Keratinocyte (primary cell): ENCODE results near the gene ZFP90. TPM values are rescaled to one million over a fixed set of nuclear protein-coding genes. Genes with fewer than 3 reads are reported as not detected.
A peak's percentile ranks its signal among the peaks of the same experiment; 100 is the strongest.

ENCODE experiments used
- DNase-seq: peaks from one replicate; pipeline ENCODE4 v3.0.0-alpha.2; 2011; ENCODE audit warnings: low read depth, missing footprints, low spot score
- FAIRE-seq: peaks from 2 replicates; lab custom pipeline; 2011; peaks lifted over from hg19 to GRCh38; lab: Jason Lieb, UNC
- H2AFZ ChIP-seq: 2 replicates; pipeline ENCODE4 v1.6.0; 2012; ENCODE audit warnings: low read length, control low read depth, inconsistent platforms; ENCODE audit not compliant: control insufficient read depth
- H3K27ac ChIP-seq: 2 replicates; pipeline ENCODE4 v1.5.1; 2011; ENCODE audit warnings: low read length; ENCODE audit not compliant: control insufficient read depth, insufficient read depth
- H3K27me3 ChIP-seq: 3 replicates; pipeline ENCODE4 v1.6.0; 2011; ENCODE audit warnings: low read length; ENCODE audit not compliant: control insufficient read depth, insufficient read depth; ENCODE audit errors: extremely low read depth
- H3K36me3 ChIP-seq, 2 experiments: 2 replicates in 1 of 2; 3 replicates in 1 of 2; pipeline ENCODE4 v1.5.1; 2011; ENCODE audit warnings: low read length in 2 of 2, mild to moderate bottlenecking in 1 of 2; ENCODE audit not compliant: control insufficient read depth in 2 of 2, insufficient read depth in 2 of 2; ENCODE audit errors: extremely low read depth in 1 of 2
- H3K4me1 ChIP-seq: 3 replicates; pipeline ENCODE4 v1.5.1; 2011; ENCODE audit warnings: low read length; ENCODE audit not compliant: control insufficient read depth, insufficient read depth; ENCODE audit errors: extremely low read depth
- H3K4me2 ChIP-seq: 3 replicates; pipeline ENCODE4 v1.6.0; 2011; ENCODE audit warnings: low read depth, low read length; ENCODE audit not compliant: control insufficient read depth, insufficient read depth; ENCODE audit errors: extremely low read depth
- H3K4me3 ChIP-seq, 3 experiments: fragments of 200-600 bp in 1 of 3; sonication (generic) in 1 of 3; 2 replicates in 2 of 3; 3 replicates in 1 of 3; pipeline ENCODE4 v1.5.1; 2011 to 2016; ENCODE audit warnings: low read length in 3 of 3, mild to moderate bottlenecking in 3 of 3, control low read depth in 2 of 3, inconsistent platforms in 1 of 3, low read depth in 1 of 3, mixed read lengths in 1 of 3, mixed run types in 1 of 3, moderate library complexity in 1 of 3; ENCODE audit not compliant: control insufficient read depth in 2 of 3, insufficient read depth in 2 of 3; ENCODE audit errors: extremely low read depth in 1 of 3
- H3K79me2 ChIP-seq: 2 replicates; pipeline ENCODE4 v1.6.0; 2012; ENCODE audit warnings: low read length; ENCODE audit not compliant: control insufficient read depth, insufficient read depth
- H3K9ac ChIP-seq: 3 replicates; pipeline ENCODE4 v1.6.0; 2011; ENCODE audit warnings: low read length; ENCODE audit not compliant: control insufficient read depth, insufficient read depth; ENCODE audit errors: extremely low read depth
- H3K9me1 ChIP-seq: 3 replicates; pipeline ENCODE4 v1.6.0; 2011; ENCODE audit warnings: low read length; ENCODE audit not compliant: control insufficient read depth, insufficient read depth; ENCODE audit errors: extremely low read depth
- H3K9me3 ChIP-seq: 2 replicates; pipeline ENCODE4 v1.5.1; 2012; ENCODE audit warnings: low read depth, low read length; ENCODE audit not compliant: control insufficient read depth
- H4K20me1 ChIP-seq: 3 replicates; pipeline ENCODE4 v1.6.0; 2011; ENCODE audit warnings: low read length; ENCODE audit not compliant: control insufficient read depth, insufficient read depth; ENCODE audit errors: extremely low read depth
- CTCF ChIP-seq, 3 experiments: IDR thresholded peaks in 1 of 3; conservative IDR thresholded peaks in 1 of 3; optimal IDR thresholded peaks in 1 of 3; 2 replicates in 2 of 3; 3 replicates in 1 of 3; pipeline versions ENCODE3 to v1.5.1; 2011; ENCODE audit warnings: low read length in 3 of 3, mild to moderate bottlenecking in 3 of 3, moderate library complexity in 2 of 3, control low read depth in 1 of 3, inconsistent platforms in 1 of 3; ENCODE audit not compliant: insufficient read depth in 2 of 3; ENCODE audit errors: extremely low read depth in 1 of 3
- EZH2 ChIP-seq: IDR thresholded peaks from one replicate; pipeline ENCODE4 v1.6.1; 2012; ENCODE audit warnings: inconsistent platforms, mild to moderate bottlenecking, low read length, moderate library complexity
- dilution Hi-C: fragments of 300-500 bp; cut with MboI; formaldehyde crosslinking; loops from one replicate; pipeline ENCODE4 v1.7.0; 2020; ENCODE audit warnings: low sequenced_read_pairs; ENCODE audit not compliant: extremely low pct_ligation_motif_present
- polyA plus RNA-seq, 5 experiments: library from polyadenylated mRNA; depleted of rRNA in 3 of 5; stranded (reverse) in 3 of 5; stranded (forward) in 1 of 5; unstranded in 1 of 5; fragments of >200 nt; gene quantifications; 1 replicate in 1 of 5; 2 replicates in 3 of 5; 3 replicates in 1 of 5; pipeline versions ENCODE4 v1.2.1 to v1.2.3, GENCODE V29; 2011 to 2012; ENCODE audit warnings: missing spikeins in 2 of 5, low read depth in 1 of 5, low replicate concordance in 1 of 5

Gene ZFP90
- polyA plus RNA-seq, 1 donor (not counting 4 experiments of a cell fraction or from before 2014, with no cell fraction given), result 15.3 TPM

DNA sequence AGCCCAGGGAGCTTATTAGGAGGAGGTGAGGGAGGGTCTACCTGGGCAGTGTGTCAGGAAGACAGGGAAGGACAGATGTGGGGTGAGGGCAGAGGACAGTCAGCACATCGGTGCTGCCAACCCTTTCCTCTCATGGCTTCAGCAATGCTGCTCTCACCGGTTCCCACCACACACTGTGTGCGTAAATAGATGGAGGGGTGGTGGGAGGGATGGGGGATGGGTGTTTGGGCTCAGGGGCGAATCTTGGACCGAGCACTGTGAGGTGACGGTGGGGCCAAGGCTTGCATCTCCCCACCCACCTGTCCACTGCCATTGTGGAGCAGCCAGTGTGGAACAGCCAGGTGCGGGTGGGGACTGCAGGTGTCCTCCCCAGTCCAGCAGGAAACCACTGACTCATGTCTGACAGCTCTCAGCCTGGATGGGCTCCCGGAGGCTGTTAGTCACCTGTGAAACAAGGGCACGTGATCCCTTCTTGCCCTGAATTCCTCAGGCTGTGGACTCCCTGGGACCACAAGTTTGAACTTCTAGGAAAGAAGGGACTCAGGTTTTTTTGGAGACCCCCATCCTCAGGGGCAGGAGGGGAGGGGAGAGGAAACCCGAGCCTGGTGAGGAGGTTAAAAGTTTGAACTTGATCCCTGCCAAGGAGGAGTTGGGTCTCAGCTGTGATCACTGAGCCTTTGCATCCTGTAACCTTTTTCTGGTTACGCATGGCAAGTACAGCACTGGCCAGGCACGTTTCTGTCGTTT, 48.1 kb upstream of the ZFP90 start:
- peaks cover 6% of the 10 kb centered on the region for H3K27me3 ChIP-seq
- DNase-seq (peak; percentile 59), FAIRE-seq (peak; percentile 98)
- H3K9me3 ChIP-seq, result no peaks in the 10 kb centered on the region
- H3K9me1 ChIP-seq, result peaks cover 2% of the 10 kb centered on the region
- peak overlapping the region; percentile 54 for H3K4me2 ChIP-seq
- H3K36me3 ChIP-seq, result no peaks in the 10 kb centered on the region
- dilution Hi-C loops, result no loop called here
- H3K4me3 ChIP-seq, result no peak overlapping the region
- H4K20me1 ChIP-seq, result no peaks in the 10 kb centered on the region
- no peak overlapping the region for H2AFZ ChIP-seq
- TF ChIP-seq CTCF (optimal IDR thresholded peaks at IDR 0.05 in 1 of 3, IDR thresholded peaks at IDR 0.05 in 1 of 3, conservative IDR thresholded peaks at IDR 0.05 in 1 of 3; ENCODE audit: extremely low read depth in 1 of 3, insufficient read depth in 2 of 3, low read length in 3 of 3) (no peak), EZH2 (no peak)
- H3K9ac ChIP-seq, result peak overlapping the region; percentile 12
- no peaks in the 10 kb centered on the region for H3K79me2 ChIP-seq
- H3K27ac ChIP-seq, result peak overlapping the region; percentile 8
- H3K4me1 ChIP-seq, result peaks cover 36% of the 10 kb centered on the region

- no peaks in the 10 kb centered on the region for H3K79me2 ChIP-seq
- peaks cover 6% of the 10 kb centered on the region for H3K27me3 ChIP-seq
- H4K20me1 ChIP-seq, result no peaks in the 10 kb centered on the region
- H3K4me3 ChIP-seq, result no peak overlapping the region
- no peak for FAIRE-seq
- peak overlapping the region; percentile 8 for H3K27ac ChIP-seq
- TF ChIP-seq EZH2 (no peak), CTCF (optimal IDR thresholded peaks at IDR 0.05 in 1 of 3, IDR thresholded peaks at IDR 0.05 in 1 of 3, conservative IDR thresholded peaks at IDR 0.05 in 1 of 3; ENCODE audit: extremely low read depth in 1 of 3, insufficient read depth in 2 of 3, low read length in 3 of 3) (no peak)
- no peaks in the 10 kb centered on the region for H3K9me3 ChIP-seq
- DNase-seq, result no peak
- peak overlapping the region; percentile 12 for H3K9ac ChIP-seq
- dilution Hi-C loops, result no loop called here
- H3K9me1 ChIP-seq, result peaks cover 2% of the 10 kb centered on the region
- H3K4me1 ChIP-seq, result peaks cover 41% of the 10 kb centered on the region
- peak overlapping the region; percentile 46 for H3K4me2 ChIP-seq
- H3K36me3 ChIP-seq, result no peaks in the 10 kb centered on the region
- H2AFZ ChIP-seq, result no peak overlapping the region
These were observed 47.5 kb upstream of the ZFP90 start for GRCh38 chr16:68491576-68491950.
